Hematopoietic multipotent progenitor cell treated with erythropoietin and hydrocortisone succinate and interleukin-3 and kit ligand, for 15 days (in vitro differentiated cells): Measurements from ENCODE around the gene MAPK8IP2.
"Not testable (repeated sequence)": the region's sequence is repeated elsewhere in the genome, so short reads cannot be mapped to it uniquely, and the experiment has no call there.

Experiments used
- DNase-seq: peaks from one replicate; pipeline ENCODE4 v3.0.0-alpha.2; 2015; ENCODE audit warnings: low spot score

Gene MAPK8IP2

GRCh38 chr22:50599816-50600455, 657 bp upstream of the MAPK8IP2 start:
- DNase-seq = no peak

- no peak for DNase-seq
These were observed 525 bp downstream of the MAPK8IP2 start for GRCh38 chr22:50600967-50601668.

- no peak for DNase-seq
These were observed 1.2 kb downstream of the MAPK8IP2 start for GRCh38 chr22:50601669-50602337.

- DNase-seq = no peak
These were observed 1.7 kb downstream of the MAPK8IP2 start for GRCh38 chr22:50602338-50602700.

- no peak for DNase-seq
These were observed 3.1 kb downstream of the MAPK8IP2 start for GRCh38 chr22:50603511-50604255.

- no peak for DNase-seq
These were observed 3.8 kb downstream of the MAPK8IP2 start for GRCh38 chr22:50604256-50605001.

GRCh38 chr22:50605002-50605612, 4.5 kb downstream of the MAPK8IP2 start:
- no peak for DNase-seq

GRCh38 chr22:50605613-50606074, 5.1 kb downstream of the MAPK8IP2 start:
- no peak for DNase-seq

- DNase-seq = no peak
These were observed 5.8 kb downstream of the MAPK8IP2 start for GRCh38 chr22:50606165-50606945.

GRCh38 chr22:50606946-50607658, 6.5 kb downstream of the MAPK8IP2 start:
- no peak for DNase-seq

- DNase-seq = no peak
These were observed 7.0 kb downstream of the MAPK8IP2 start for GRCh38 chr22:50607659-50608020.

GRCh38 chr22:50608058-50608840, 7.7 kb downstream of the MAPK8IP2 start:
- not testable (repeated sequence) for DNase-seq

- no peak for DNase-seq
These were observed 8.4 kb downstream of the MAPK8IP2 start for GRCh38 chr22:50608996-50609395.

GRCh38 chr22:50609599-50609998, 9.0 kb downstream of the MAPK8IP2 start:
- DNase-seq = no peak

GRCh38 chr22:50610041-50610451, 9.5 kb downstream of the MAPK8IP2 start:
- DNase-seq = no peak

- no peak for DNase-seq
These were observed 10.0 kb downstream of the MAPK8IP2 start for GRCh38 chr22:50610581-50610980.

- no peak for DNase-seq
These were observed 10.9 kb downstream of the MAPK8IP2 start for GRCh38 chr22:50611341-50612060.

- no peak for DNase-seq
These were observed 11.6 kb downstream of the MAPK8IP2 start for GRCh38 chr22:50612168-50612527.
